ENCODE results near the gene TRMT2A. TPM values are rescaled to one million over a fixed set of nuclear protein-coding genes. Genes with fewer than 3 reads are reported as not detected.

Gene TRMT2A
- total RNA-seq, 1 donor from 2014 or later = 62.9 TPM

GRCh38 chr22:20107951-20108756, 8.9 kb downstream of the TRMT2A start:
- no peaks in the 10 kb centered on the region for H3K27me3 Mint-ChIP-seq (ENCODE audit: unreplicated experiment)
- H3K4me3 Mint-ChIP-seq (ENCODE audit: unreplicated experiment) = no peak overlapping the region
- no peak overlapping the region for H3K27ac Mint-ChIP-seq (ENCODE audit: unreplicated experiment)
- no peaks in the 10 kb centered on the region for H3K9me3 Mint-ChIP-seq (ENCODE audit: unreplicated experiment)
- H3K4me1 Mint-ChIP-seq (ENCODE audit: unreplicated experiment) = no peaks in the 10 kb centered on the region
- TF ChIP-seq, protein P1, sequence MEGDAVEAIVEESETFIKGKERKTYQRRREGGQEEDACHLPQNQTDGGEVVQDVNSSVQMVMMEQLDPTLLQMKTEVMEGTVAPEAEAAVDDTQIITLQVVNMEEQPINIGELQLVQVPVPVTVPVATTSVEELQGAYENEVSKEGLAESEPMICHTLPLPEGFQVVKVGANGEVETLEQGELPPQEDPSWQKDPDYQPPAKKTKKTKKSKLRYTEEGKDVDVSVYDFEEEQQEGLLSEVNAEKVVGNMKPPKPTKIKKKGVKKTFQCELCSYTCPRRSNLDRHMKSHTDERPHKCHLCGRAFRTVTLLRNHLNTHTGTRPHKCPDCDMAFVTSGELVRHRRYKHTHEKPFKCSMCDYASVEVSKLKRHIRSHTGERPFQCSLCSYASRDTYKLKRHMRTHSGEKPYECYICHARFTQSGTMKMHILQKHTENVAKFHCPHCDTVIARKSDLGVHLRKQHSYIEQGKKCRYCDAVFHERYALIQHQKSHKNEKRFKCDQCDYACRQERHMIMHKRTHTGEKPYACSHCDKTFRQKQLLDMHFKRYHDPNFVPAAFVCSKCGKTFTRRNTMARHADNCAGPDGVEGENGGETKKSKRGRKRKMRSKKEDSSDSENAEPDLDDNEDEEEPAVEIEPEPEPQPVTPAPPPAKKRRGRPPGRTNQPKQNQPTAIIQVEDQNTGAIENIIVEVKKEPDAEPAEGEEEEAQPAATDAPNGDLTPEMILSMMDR (IDR thresholded peaks at IDR 0.05) = no peak
- DNase-seq (ENCODE audit: extremely low spot score, unreplicated experiment) = no peak
- H3K36me3 Mint-ChIP-seq (ENCODE audit: unreplicated experiment) = peaks cover 25% of the 10 kb centered on the region

DNA sequence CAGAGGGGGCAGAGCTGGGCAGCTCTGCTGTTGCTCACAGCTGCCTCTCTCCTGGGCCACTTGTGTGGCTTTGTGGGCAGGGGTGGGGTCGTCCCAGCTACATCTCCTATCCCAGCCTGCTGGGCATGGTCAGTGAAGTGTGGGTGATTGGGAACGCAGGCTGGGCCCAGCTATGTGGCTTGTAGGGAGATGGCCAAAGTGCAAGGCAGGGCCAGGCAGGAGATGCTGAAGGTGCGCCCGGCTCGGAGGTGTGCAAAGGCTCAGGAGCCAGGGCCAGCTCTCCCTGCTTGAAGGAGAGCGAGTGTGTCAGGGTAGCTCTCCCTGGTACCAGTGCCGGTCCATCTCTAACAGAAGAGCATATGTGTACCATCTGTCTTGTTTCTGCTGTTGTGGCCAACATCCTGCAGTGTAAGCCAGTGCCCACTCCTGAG, 9.5 kb downstream of the TRMT2A start:
- H3K27ac Mint-ChIP-seq (ENCODE audit: unreplicated experiment) = no peak overlapping the region

GRCh38 chr22:20106849-20107237, 10.2 kb downstream of the TRMT2A start:
- TF ChIP-seq, protein P1 (IDR thresholded peaks at IDR 0.05) = no peak
- no peak overlapping the region for H3K27ac Mint-ChIP-seq (ENCODE audit: unreplicated experiment)
- H3K36me3 Mint-ChIP-seq (ENCODE audit: unreplicated experiment) = peaks cover 29% of the 10 kb centered on the region
- H3K4me1 Mint-ChIP-seq (ENCODE audit: unreplicated experiment) = no peaks in the 10 kb centered on the region
- H3K9me3 Mint-ChIP-seq (ENCODE audit: unreplicated experiment) = no peaks in the 10 kb centered on the region
- DNase-seq (ENCODE audit: extremely low spot score, unreplicated experiment) = no peak
- no peak overlapping the region for H3K4me3 Mint-ChIP-seq (ENCODE audit: unreplicated experiment)
- H3K27me3 Mint-ChIP-seq (ENCODE audit: unreplicated experiment) = no peaks in the 10 kb centered on the region

More for the DNA sequence above, 9.5 kb downstream of the TRMT2A start:
- TF ChIP-seq, protein P1 (IDR thresholded peaks at IDR 0.05) = no peak
- Mint-ChIP-seq H3K4me1 (ENCODE audit: unreplicated experiment) (no peaks in the 10 kb centered on the region), H3K9me3 (ENCODE audit: unreplicated experiment) (no peaks in the 10 kb centered on the region), H3K4me3 (ENCODE audit: unreplicated experiment) (no peak overlapping the region), H3K27me3 (ENCODE audit: unreplicated experiment) (no peaks in the 10 kb centered on the region), H3K36me3 (ENCODE audit: unreplicated experiment) (peaks cover 26% of the 10 kb centered on the region)
- no peak for DNase-seq (ENCODE audit: extremely low spot score, unreplicated experiment)

DNA sequence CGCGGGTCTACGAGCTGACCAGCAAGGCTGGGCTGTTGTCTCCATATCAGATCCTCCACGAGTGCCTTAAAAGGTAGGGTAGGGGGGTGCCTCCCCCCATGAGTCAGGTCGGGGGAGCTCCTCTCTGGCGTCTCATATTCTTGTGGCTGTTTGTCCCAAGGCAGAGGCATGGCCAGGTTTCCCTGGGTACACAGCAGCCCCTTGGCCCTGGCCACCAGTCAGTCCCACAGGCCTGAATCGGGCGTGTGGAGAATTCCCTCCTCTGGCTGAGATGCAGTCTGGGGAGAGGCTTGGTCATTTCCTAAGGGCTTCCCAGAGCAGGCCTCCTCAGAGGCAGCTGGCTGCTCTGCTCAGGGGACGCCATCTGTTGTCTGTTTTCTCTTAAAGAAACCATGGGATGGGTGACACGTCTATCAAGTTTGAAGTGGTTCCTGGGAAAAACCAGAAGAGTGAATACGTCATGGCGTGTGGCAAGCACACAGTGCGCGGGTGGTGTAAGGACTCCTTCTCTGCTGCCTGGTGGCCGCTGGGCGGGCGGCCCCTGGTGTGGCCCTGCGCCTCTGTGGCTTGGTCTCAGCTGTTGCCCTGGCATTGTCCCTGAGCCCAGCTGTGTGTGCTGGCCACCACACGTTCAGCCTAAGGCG, 10.7 kb downstream of the TRMT2A start:
- no peaks in the 10 kb centered on the region for H3K27me3 Mint-ChIP-seq (ENCODE audit: unreplicated experiment)
- H3K4me1 Mint-ChIP-seq (ENCODE audit: unreplicated experiment) = no peaks in the 10 kb centered on the region
- H3K4me3 Mint-ChIP-seq (ENCODE audit: unreplicated experiment) = no peak overlapping the region
- no peaks in the 10 kb centered on the region for H3K9me3 Mint-ChIP-seq (ENCODE audit: unreplicated experiment)
- TF ChIP-seq, protein P1 (IDR thresholded peaks at IDR 0.05) = no peak
- H3K27ac Mint-ChIP-seq (ENCODE audit: unreplicated experiment) = no peak overlapping the region
- DNase-seq (ENCODE audit: extremely low spot score, unreplicated experiment) = no peak
- peaks cover 29% of the 10 kb centered on the region for H3K36me3 Mint-ChIP-seq (ENCODE audit: unreplicated experiment)

All from osteocyte (in vitro differentiated cells).